Vagina (tissue), 2 donors: ENCODE results near the gene SHANK1.

ENCODE experiments used
- POLR2A ChIP-seq, 2 donors: fragments of 450-650 bp; IDR thresholded peaks; one replicate each; pipeline ENCODE4 v1.6.1; 2017; ENCODE audit warnings: antibody characterized with exemption in 2 of 2, mild to moderate bottlenecking in 2 of 2, moderate library complexity in 2 of 2
- POLR2AphosphoS5 ChIP-seq, 2 donors: sonication (generic); formaldehyde crosslinking; IDR thresholded peaks; one replicate each; pipeline ENCODE4 v1.9.0; 2017; ENCODE audit warnings: antibody characterized with exemption in 2 of 2, mild to moderate bottlenecking in 2 of 2, low read depth in 1 of 2; ENCODE audit not compliant: insufficient read depth in 1 of 2
- TF ChIP-seq, protein P1 (sequence below), 3 experiments: fragments of 450-650 bp in 2 of 3; fragments of 200-600 bp in 1 of 3; sonication (generic) in 1 of 3; IDR thresholded peaks; one replicate each; pipeline ENCODE4 v1.5.1; 2017 to 2019; ENCODE audit warnings: antibody characterized with exemption in 3 of 3, mild to moderate bottlenecking in 2 of 3, moderate library complexity in 2 of 3

GRCh38 chr19:50717026-50717723 is 2.4 kb downstream of the SHANK1 start:
- TF ChIP-seq, protein P1, sequence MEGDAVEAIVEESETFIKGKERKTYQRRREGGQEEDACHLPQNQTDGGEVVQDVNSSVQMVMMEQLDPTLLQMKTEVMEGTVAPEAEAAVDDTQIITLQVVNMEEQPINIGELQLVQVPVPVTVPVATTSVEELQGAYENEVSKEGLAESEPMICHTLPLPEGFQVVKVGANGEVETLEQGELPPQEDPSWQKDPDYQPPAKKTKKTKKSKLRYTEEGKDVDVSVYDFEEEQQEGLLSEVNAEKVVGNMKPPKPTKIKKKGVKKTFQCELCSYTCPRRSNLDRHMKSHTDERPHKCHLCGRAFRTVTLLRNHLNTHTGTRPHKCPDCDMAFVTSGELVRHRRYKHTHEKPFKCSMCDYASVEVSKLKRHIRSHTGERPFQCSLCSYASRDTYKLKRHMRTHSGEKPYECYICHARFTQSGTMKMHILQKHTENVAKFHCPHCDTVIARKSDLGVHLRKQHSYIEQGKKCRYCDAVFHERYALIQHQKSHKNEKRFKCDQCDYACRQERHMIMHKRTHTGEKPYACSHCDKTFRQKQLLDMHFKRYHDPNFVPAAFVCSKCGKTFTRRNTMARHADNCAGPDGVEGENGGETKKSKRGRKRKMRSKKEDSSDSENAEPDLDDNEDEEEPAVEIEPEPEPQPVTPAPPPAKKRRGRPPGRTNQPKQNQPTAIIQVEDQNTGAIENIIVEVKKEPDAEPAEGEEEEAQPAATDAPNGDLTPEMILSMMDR (IDR thresholded peaks at IDR 0.05), result no peak
- no peak for TF ChIP-seq POLR2AphosphoS5 (IDR thresholded peaks at IDR 0.05; ENCODE audit: insufficient read depth in 1 of 2, low read depth in 1 of 2)
- no peak for TF ChIP-seq POLR2A (IDR thresholded peaks at IDR 0.05)
